Right lobe of liver (tissue), 6 donors: ENCODE results near the gene CPM. TPM values are rescaled to one million over a fixed set of nuclear protein-coding genes. Genes with fewer than 3 reads are reported as not detected.

ENCODE experiments used
- ATAC-seq, 4 donors: fragments of 200-7000 bp; cut with Tn5 transposase; one replicate each; pipeline ENCODE4 v1.9.1; 2020; ENCODE audit warnings: mild to moderate bottlenecking in 4 of 4, moderate library complexity in 4 of 4
- DNase-seq, 3 donors: peaks; one replicate each; pipeline ENCODE4 v3.0.0-alpha.2; 2020
- H3K27ac ChIP-seq, 3 donors: fragments of 200-600 bp; one replicate each; pipeline ENCODE4 v1.8.0; 2022
- H3K27me3 ChIP-seq, 2 donors: fragments of 200-600 bp; one replicate each; pipeline ENCODE4 v1.8.0; 2022
- H3K36me3 ChIP-seq, 4 donors: fragments of 200-600 bp; sonication (generic) in 1 of 4; one replicate each; pipeline versions ENCODE4 v1.5.1 to v1.8.0; 2017 to 2022; ENCODE audit warnings: control low read depth in 1 of 4
- H3K4me1 ChIP-seq, 4 donors: fragments of 200-600 bp; sonication (generic) in 1 of 4; one replicate each; pipeline versions ENCODE4 v1.5.1 to v1.8.0; 2017 to 2022; ENCODE audit warnings: control low read depth in 1 of 4
- H3K4me3 ChIP-seq, 3 donors: fragments of 200-600 bp; one replicate each; pipeline ENCODE4 v1.8.0; 2022
- H3K9me3 ChIP-seq, 4 donors: fragments of 200-600 bp; sonication (generic) in 1 of 4; one replicate each; pipeline versions ENCODE4 v1.5.1 to v1.8.0; 2017 to 2022; ENCODE audit warnings: control low read depth in 1 of 4
- POLR2A ChIP-seq: fragments of 450-650 bp; IDR thresholded peaks from one replicate; pipeline ENCODE4 v1.6.1; 2017; ENCODE audit warnings: antibody characterized with exemption, mild to moderate bottlenecking
- WGBS: methylation state at CpG from one replicate; pipeline ENCODE4 v1.1.6; 2018; ENCODE audit warnings: low coverage, low lambda C conversion rate; ENCODE audit not compliant: insufficient coverage; ENCODE audit errors: missing lambda C conversion rate; 5-methylcytosine and 5-hydroxymethylcytosine counted together
- intact Hi-C, 2 donors: fragments of 100-400 bp; cut with DNase I; formaldehyde crosslinking; loops; one replicate each; pipeline versions ENCODE4 v1.11.2 to v1.14.1; 2022
- total RNA-seq, 6 experiments: library from RNA; depleted of rRNA in 2 of 6; stranded (reverse); fragments of >200 nt in 2 of 6; fragmentation: NEBNext Ultra II Directional in 3 of 6; extraction: Animal tissue kit (Norgen Biotek cat#: 25700) in 3 of 6; gene quantifications; one replicate each; pipeline versions ENCODE4 v1.1.0 to v1.2.4, GENCODE V29; 2016 to 2023
- TF ChIP-seq, protein P1 (sequence below), 4 donors: fragments of 200-600 bp in 3 of 4; fragments of 450-650 bp in 1 of 4; IDR thresholded peaks; one replicate each; pipeline versions ENCODE4 v1.5.1 to v1.8.0; 2016 to 2022; ENCODE audit warnings: antibody characterized with exemption in 4 of 4, mild to moderate bottlenecking in 2 of 4
- donor health status: DM: no; HTN: yes; CAD: no.
- donor health status: DM: no; HTN: no; CAD: no.
- donor health status: DM: no; HTN: no; CAD: no.
- donor health status: DM: no; HTN: yes; CAD: no.
- donor health status: DM: no; HTN: yes; CAD: no.

The CPM gene
- total RNA-seq, 6 experiments from 2014 or later = 34.6 to 91.6 (median 50.0) TPM

DNA sequence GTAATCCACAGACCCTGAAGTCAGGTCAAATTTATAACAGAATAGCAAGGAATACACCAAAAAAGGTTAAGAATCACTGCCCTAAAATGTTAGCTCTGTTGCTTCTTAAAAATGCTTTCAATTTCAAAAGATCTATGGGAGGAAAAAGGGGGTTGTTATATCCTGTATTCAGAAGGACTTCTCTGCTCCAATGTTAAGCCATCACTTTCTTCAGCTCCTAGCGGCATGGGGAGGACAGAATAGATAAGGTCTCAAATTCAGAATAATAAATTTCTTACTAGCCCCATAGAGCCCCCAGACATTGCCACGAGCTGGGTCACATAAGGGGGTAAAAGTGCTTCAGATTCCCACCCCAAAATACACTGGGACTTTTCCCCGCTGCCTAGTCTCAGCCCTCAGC lies 49.8 kb downstream of the CPM start:
- Histone ChIP-seq H3K27me3 (no peaks in the 10 kb centered on the region), H3K4me3 (no peak overlapping the region), H3K27ac (no peak overlapping the region), H3K4me1 (peaks cover 0 to 4% (median 0%) of the 10 kb centered on the region in 4 donors), H3K9me3 (no peaks in the 10 kb centered on the region), H3K36me3 (peaks cover 0 to 5% (median 0%) of the 10 kb centered on the region in 4 donors)
- no peak for ATAC-seq
- DNase-seq = no peak
- TF ChIP-seq POLR2A = no peak
- TF ChIP-seq, protein P1, sequence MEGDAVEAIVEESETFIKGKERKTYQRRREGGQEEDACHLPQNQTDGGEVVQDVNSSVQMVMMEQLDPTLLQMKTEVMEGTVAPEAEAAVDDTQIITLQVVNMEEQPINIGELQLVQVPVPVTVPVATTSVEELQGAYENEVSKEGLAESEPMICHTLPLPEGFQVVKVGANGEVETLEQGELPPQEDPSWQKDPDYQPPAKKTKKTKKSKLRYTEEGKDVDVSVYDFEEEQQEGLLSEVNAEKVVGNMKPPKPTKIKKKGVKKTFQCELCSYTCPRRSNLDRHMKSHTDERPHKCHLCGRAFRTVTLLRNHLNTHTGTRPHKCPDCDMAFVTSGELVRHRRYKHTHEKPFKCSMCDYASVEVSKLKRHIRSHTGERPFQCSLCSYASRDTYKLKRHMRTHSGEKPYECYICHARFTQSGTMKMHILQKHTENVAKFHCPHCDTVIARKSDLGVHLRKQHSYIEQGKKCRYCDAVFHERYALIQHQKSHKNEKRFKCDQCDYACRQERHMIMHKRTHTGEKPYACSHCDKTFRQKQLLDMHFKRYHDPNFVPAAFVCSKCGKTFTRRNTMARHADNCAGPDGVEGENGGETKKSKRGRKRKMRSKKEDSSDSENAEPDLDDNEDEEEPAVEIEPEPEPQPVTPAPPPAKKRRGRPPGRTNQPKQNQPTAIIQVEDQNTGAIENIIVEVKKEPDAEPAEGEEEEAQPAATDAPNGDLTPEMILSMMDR (IDR thresholded peaks at IDR 0.05) = no peak
- 83% methylated on average over 1 of the region's 3 CpGs for WGBS
- intact Hi-C loops = no loop called here

- ATAC-seq = no peak
- DNase-seq = no peak
- Histone ChIP-seq H3K9me3 (no peaks in the 10 kb centered on the region), H3K4me1 (peaks cover 0 to 3% (median 0%) of the 10 kb centered on the region in 4 donors), H3K36me3 (peaks cover 0 to 5% (median 0%) of the 10 kb centered on the region in 4 donors), H3K27ac (no peak overlapping the region), H3K4me3 (no peak overlapping the region), H3K27me3 (no peaks in the 10 kb centered on the region)
- TF ChIP-seq, protein P1 (IDR thresholded peaks at IDR 0.05) = no peak
- no peak for TF ChIP-seq POLR2A
- WGBS = 94% methylated on average over 4 of the region's 4 CpGs
- intact Hi-C loops = no loop called here
Observed at GRCh38 chr12:68882251-68882964, 50.6 kb downstream of the CPM start.

DNA sequence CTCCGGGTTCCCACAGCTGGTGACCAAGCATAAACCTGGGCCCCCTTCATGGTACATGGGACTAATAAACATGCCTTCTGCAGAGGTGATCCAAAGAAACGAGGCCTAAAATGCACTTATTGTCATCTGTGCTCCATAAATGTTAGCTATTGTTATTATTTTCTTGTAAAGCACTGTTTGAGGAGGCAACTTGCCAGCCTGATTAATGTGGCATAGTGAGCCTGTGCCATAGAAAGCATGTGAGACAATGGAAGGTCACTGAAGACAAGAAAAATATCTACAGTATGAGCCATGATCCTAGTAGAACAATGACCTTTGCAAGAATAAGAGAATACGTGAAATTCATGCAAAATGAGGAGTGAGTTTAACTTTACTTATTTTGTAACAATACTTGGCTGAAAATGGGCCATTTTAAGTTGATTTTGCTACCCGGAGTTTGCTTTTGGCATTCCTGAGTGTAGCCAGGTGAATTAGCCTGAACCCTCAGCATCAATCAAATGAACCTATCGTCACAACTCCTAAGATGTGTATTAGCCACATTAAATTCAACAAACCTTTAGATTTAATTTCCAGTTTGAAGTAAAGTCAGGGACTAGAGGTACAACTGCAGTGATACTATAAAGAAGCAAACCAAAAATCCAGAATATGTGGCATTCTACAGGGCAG lies 52.2 kb downstream of the CPM start:
- H3K36me3 ChIP-seq = peaks cover 0 to 9% (median 0%) of the 10 kb centered on the region in 4 donors
- no peaks in the 10 kb centered on the region for H3K27me3 ChIP-seq
- WGBS = 74% methylated on average over 5 of the region's 5 CpGs
- DNase-seq (no peak), ATAC-seq (no peak)
- no peak overlapping the region for H3K27ac ChIP-seq
- TF ChIP-seq, protein P1 (IDR thresholded peaks at IDR 0.05) = no peak
- TF ChIP-seq POLR2A = no peak
- no peaks in the 10 kb centered on the region for H3K9me3 ChIP-seq
- H3K4me1 ChIP-seq = no peaks in the 10 kb centered on the region
- no peak overlapping the region for H3K4me3 ChIP-seq
- intact Hi-C loops = no loop called here

- Histone ChIP-seq H3K36me3 (peaks cover 0 to 3% (median 0%) of the 10 kb centered on the region in 4 donors), H3K27ac (no peak overlapping the region), H3K9me3 (no peaks in the 10 kb centered on the region), H3K4me3 (no peak overlapping the region), H3K4me1 (no peaks in the 10 kb centered on the region), H3K27me3 (no peaks in the 10 kb centered on the region)
- no peak for ATAC-seq
- no peak for DNase-seq
- WGBS = 95% methylated on average over 3 of the region's 4 CpGs
- TF ChIP-seq POLR2A = no peak
- TF ChIP-seq, protein P1 (IDR thresholded peaks at IDR 0.05) = no peak
- intact Hi-C loops = no loop called here
Observed at GRCh38 chr12:68878846-68879245, 54.1 kb downstream of the CPM start.
